DMS153 (cell line): Measurements from ENCODE around the gene CMTR1.

Experiments
- DNase-seq: peaks from one replicate; lab custom pipeline; 2025; lab: John Stamatoyannopoulos, UW

CMTR1 gene

GRCh38 chr6:37479266-37479854, 46.3 kb downstream of the CMTR1 start:
- DNase-seq: no peak

- DNase-seq: no peak
Observed at GRCh38 chr6:37480118-37480736, 47.2 kb downstream of the CMTR1 start.

DNA sequence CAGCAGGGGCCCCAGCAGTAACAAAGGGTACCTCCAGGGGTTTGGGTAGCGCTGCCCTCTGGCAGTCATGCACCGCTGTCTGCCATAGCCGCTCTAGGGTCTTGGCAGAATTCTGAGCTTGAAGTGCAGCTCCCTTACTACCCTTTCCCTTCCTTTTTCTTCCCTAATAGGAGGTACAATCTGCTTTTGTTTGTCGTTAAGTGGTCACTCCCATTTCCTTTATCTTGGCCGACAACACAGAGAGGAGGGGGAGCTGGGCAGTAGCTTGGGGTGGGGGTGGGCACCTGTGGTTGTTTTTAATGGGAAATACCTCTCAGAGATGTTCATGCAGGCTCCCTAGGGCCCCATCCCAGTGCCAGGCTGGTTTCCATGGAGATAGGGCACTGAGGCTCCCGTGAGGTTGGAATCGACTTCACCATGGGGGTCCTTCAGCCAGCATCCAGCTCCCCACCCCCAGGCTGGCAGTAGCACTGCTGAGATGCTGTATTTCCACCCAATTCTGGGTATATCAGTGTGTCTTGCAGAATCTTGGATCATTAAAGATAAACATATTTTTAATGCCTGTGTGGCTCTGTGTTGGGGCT, 48.0 kb downstream of the CMTR1 start:
- DNase-seq: no peak

GRCh38 chr6:37481711-37482605, 48.9 kb downstream of the CMTR1 start:
- DNase-seq: no peak

GRCh38 chr6:37482606-37483251, 49.7 kb downstream of the CMTR1 start:
- no peak for DNase-seq

DNA sequence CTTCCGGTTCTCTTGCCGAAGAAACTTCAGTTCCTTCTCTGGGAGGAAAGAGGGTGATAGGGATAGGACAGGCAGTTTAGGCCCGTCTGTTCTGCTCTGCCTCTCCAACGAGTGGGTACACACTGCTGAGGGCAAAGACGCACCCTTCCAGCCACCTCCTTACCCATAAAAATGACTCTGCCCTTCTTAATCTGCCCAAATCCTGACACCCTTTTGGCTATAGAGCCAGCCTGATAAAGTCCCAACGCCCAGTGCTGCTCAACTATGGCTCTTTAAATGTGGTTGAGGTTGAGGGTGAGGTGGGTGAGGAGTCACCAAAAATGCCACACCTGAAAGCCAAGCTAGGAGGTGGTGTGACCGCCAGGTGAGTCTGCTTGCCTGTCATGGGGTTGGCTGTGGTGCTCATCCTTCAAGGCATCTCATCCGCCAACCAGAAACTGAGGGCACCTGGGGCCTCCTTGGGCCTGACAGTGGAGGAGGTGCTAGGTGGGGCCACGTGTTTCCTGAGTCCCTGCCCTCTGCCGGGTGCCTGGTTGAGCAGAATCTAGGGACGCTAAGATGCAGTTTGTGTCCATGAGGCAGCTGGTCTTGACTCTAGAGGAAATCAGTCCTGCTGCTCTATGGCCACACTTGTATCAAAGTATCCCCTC, 50.4 kb downstream of the CMTR1 start:
- no peak for DNase-seq

- DNase-seq: no peak
Observed at GRCh38 chr6:37483917-37484785, 51.1 kb downstream of the CMTR1 start.

GRCh38 chr6:37484786-37485170, 51.8 kb downstream of the CMTR1 start:
- DNase-seq: no peak

DNA sequence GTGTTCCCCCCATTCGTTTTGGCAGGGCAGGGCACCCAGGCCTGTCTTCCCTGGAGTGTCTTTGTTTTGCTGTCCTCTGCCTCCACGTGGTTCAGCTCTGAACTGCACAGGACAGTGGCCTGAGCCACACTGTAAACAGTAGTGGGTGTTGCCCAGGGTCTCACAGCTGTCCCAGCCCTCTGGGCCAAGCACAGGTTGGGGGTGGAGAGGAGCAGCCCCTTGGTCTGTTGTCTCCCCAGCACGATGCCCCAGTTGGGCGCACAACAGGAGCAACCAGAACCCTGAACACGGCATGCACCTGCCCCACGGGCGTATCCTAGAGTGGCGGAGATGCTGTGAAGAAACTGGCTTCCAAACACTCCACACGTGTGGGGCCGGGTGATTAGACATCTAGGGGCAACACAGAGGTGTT, 52.3 kb downstream of the CMTR1 start:
- no peak for DNase-seq

GRCh38 chr6:37486121-37486839, 53.3 kb downstream of the CMTR1 start:
- DNase-seq: no peak

DNA sequence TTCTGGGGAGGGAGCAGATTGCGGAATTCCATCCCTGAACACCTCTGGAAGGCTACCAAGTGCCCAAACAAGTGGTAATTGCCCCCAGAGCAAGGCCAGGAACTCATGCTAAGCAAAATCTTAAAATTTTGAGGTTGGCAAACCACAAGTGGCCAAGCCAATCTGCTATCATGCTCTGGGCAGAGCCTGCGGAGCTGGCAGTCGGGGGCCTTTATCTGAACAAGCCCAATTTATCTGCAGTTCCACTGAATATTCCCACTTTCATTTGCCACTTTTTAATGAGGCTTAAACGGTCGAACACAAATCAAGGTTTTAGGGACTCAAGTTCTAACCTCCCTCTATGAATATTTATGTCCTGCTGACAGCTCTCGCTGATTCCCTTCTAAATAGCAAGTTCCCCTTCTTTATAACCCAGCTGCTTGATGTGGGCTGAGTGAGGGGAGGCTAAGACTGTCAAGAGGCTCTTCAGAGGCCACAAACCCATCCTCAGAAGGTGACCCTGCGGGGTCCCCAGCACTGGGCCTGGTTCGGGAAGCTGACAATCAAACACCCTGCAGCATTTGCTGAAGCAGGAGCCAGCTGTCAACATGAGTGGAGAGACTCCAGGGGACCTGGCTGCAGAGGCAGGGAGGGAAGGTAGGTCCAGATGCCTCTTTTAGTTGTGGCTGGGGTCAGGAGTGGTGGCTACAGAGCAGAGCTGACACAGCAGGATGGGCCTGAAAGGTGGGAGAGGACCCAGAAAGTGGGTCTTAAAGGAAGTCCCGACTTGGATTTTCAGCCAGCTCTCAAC, 54.8 kb downstream of the CMTR1 start:
- no peak for DNase-seq

DNA sequence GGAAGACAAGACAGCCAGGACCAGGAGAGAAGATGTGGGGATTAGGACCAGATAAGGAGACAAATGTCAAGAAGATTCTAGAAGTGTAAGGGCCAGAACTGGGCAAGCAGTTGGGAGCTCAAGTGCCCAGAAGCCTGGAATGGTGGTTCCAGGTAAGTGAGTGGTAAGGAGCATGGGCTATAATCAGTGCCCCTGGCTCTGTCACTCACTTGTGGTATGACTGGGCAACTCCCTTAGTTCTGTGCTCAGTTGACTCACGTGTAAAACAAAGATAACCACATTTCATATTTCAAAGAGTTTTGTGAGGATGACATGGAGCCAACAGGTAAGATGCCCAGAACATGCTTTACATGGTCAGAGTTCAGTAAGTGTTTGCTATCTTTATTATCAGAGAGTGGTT, 55.5 kb downstream of the CMTR1 start:
- DNase-seq: no peak

GRCh38 chr6:37489697-37490336, 56.8 kb downstream of the CMTR1 start:
- DNase-seq: no peak

- DNase-seq: no peak
Observed at GRCh38 chr6:37490536-37491170, 57.6 kb downstream of the CMTR1 start.

DNA sequence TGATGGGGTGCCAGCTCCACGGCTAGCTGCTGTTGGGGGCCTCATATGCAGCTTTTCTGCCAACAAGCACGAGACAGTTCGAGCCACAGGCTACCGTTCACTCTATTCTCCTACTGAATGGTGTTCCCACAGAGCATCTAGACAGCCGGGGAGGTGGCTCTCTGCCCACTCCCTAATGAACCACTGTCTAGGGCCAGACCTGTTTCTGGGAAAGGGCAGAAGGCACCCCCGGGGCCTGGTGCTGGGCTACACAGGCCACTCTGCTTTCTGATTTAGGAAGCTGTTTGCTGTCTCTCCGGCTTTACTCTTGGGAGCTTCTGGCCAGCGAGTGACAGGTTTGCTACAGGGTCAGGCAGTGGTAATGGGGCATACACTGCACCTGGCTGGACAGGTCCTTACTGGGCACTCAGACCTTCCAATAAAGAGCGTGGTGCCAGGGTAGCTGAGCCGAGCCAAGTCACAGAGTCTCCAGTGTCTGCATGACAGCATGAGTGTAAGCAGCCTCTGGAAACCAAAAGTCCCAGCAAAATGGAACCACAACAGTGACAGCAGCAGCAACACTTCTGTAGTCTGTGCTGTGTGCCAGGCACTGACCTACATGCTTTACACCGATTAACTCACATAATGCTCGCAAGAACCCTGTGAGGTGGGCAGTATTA, 58.3 kb downstream of the CMTR1 start:
- DNase-seq: no peak

DNA sequence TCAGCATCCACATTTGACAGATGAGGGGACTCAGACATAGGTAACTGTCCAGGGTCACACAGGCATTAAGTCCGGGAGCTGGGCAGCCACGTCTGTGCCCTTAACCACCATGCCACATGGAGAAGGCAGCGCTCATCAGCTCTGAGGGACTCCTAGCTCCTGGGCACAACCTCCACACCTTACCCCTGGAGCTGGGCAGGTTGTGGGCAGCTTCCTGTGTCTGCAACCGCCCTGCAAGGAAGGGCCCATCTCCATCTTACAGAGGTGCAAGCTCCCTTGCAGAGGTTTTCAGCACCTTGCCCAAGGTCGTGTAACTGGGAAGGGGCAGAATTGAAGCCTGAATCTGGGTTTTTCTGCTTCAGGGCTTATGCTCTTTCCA, 58.8 kb downstream of the CMTR1 start:
- DNase-seq: no peak

DNA sequence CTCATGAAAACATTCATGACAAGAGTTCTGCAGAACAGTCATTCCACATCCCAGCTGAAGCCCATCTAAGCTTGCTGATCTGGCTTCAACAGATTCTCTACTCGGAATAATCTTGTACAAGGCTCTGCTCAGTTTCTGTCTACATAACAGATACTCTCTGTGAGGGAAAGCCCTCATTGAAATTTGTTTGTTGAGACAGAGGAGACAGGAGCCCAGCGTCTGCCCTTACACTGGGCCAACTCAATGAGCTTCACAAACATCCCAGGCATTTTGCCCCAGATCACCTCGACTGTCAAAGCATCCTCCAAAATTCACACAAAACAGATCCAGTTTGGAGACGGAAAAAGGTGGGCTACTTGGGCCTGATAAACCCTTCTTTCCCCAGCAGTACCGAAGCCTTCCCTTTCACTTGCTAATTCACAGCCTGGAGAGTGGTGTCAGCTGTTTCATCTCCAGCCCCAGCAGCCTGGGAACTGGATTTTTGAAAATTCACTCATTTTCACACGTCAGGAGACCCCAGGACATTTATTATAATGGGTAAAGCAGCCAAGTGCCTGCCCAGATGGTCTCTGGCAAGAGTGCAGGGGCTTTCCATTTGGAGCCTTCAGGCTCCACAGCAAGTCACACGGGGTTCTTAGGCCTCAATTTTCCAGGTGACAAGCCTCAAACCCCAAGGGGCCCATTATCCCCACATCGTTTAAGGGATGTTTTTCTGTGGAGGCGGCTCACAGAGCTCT, 59.4 kb downstream of the CMTR1 start:
- no peak for DNase-seq
